ENCODE data around the gene CDH4. TPM values are rescaled to one million over a fixed set of nuclear protein-coding genes. Genes with fewer than 3 reads are reported as not detected.

CDH4 gene
- total and polyA plus RNA-seq, 2 of the 13 experiments (the other 11 are each of a cell fraction or from before 2014, with no cell fraction given), result not detected

DNA sequence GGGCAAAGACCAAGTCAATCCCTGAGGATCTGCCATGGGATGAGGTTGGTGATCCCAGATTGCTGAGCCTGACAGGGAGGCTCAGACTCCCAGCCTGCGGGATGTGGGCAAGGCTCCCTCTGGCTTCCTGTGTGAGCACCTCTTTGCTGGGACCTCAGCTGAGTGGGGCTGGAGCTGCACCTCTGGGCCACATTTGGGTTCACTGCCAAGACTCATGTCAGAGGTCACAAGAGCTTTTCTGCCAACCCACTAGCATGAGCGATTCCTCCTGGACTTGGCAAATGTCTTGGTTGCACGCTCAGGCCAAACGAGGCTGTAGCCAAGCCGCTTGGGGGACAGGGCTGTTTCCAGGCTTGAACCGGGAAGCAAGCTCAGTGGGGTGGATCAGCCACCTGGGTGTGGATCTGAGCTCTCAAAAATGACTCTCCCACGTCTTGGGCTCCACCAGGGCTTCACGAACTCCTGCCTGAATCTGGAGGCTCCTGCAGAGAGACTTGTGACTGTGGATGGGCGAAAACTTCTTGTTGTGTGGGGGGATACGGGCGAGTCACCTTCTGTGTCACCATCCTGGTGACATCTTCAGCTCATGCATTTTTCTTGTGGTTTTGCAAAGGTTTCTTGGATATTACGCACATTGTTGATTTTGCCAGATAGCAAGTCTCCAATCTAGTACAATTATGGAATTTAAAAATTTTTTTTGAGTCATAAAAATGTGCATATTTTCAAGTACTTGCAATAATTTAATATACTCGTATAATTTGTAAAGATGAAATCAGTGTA, 359.5 kb downstream of the CDH4 start:
- Histone ChIP-seq H3K4me1 (ENCODE audit: insufficient read depth, low read length) (no peaks in the 10 kb centered on the region), H4K20me1 (ENCODE audit: insufficient read depth, low read length) (peaks cover under 1% of the 10 kb centered on the region; the same call in 1 of the 2 replicates), H3K9me3 (ENCODE audit: low read length) (no peaks in the 10 kb centered on the region), H3K36me3 (replicated peaks in 1 of 2; ENCODE audit: control insufficient read depth in 1 of 2, insufficient read depth in 2 of 2, low read length in 2 of 2) (no peaks in the 10 kb centered on the region), H3K27ac (ENCODE audit: extremely low read length, insufficient read depth, low read length) (no peak overlapping the region), H3K79me2 (ENCODE audit: insufficient read depth, low read length) (no peaks in the 10 kb centered on the region), H2AFZ (ENCODE audit: low read length) (no peak overlapping the region), H3K27me3 (ENCODE audit: control insufficient read depth in 1 of 2, insufficient read depth in 2 of 2, low read length in 2 of 2) (peaks cover 5 to 25% of the 10 kb centered on the region in 2 experiments; a peak in 3 of 5 replicates), H3K9ac (ENCODE audit: insufficient read depth, low read depth, low read length) (no peak overlapping the region), H3K4me2 (ENCODE audit: low read depth, low read length) (no peak overlapping the region), H3K4me3 (replicated peaks in 1 of 3; ENCODE audit: insufficient read depth in 1 of 3, low read depth in 2 of 3, low read length in 3 of 3) (no peak overlapping the region)
- intact Hi-C loops (cut with micrococcal nuclease; ENCODE audit: unreplicated experiment) (no loop called here), in situ Hi-C loops (cut with HindIII; ENCODE audit: extremely low pct_ligation_motif_present, low pct_unique_long_range_greater_than_20kb) (no loop called here)
- 1% methylated on average over 12 of the region's 13 CpGs for WGBS (ENCODE audit: low lambda C conversion rate)
- TF ChIP-seq SMAD3 (CRISPR knock-in tag; IDR thresholded peaks at IDR 0.05), result no peak
- TF ChIP-seq ZNF780A (CRISPR knock-in tag; IDR thresholded peaks at IDR 0.05), result no peak
- no peak for TF ChIP-seq JUNB (CRISPR knock-in tag; IDR thresholded peaks at IDR 0.05; ENCODE audit: borderline replicate concordance)
- TF ChIP-seq MTA3 (CRISPR knock-in tag; IDR thresholded peaks at IDR 0.05), result no peak
- no peak for TF ChIP-seq ZNF468 (CRISPR knock-in tag; IDR thresholded peaks at IDR 0.05)
- no peak for TF ChIP-seq PAX8 (CRISPR knock-in tag; IDR thresholded peaks at IDR 0.05; ENCODE audit: borderline replicate concordance)
- TF ChIP-seq HNRNPLL (IDR thresholded peaks at IDR 0.05; ENCODE audit: low read depth, low read length, poor library complexity, severe bottlenecking), result no peak
- TF ChIP-seq ZZZ3 (CRISPR knock-in tag; IDR thresholded peaks at IDR 0.05; ENCODE audit: borderline replicate concordance), result no peak
- TF ChIP-seq SRY (CRISPR knock-in tag; IDR thresholded peaks at IDR 0.05), result no peak
- TF ChIP-seq, protein P1, sequence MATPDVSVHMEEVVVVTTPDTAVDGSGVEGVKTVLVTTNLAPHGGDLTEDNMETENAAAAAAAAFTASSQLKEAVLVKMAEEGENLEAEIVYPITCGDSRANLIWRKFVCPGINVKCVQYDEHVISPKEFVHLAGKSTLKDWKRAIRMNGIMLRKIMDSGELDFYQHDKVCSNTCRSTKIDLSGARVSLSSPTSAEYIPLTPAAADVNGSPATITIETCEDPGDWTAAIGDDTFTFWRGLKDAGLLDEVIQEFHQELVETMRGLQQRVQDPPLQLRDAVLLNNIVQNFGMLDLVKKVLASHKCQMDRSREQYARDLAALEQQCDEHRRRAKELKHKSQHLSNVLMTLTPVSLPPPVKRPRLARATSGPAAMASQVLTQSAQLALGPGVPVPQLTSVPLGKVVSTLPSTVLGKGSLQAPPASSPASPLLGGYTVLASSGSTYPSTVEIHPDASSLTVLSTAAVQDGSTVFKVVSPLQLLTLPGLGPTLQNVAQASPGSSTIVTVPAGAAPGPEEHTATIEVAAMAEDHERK (CRISPR knock-in tag; IDR thresholded peaks at IDR 0.05; ENCODE audit: low read depth), result no peak
- no peak for TF ChIP-seq ZNF713 (CRISPR knock-in tag; IDR thresholded peaks at IDR 0.05)
- TF ChIP-seq ZNF274 (CRISPR knock-in tag; IDR thresholded peaks at IDR 0.05), result no peak
- FAIRE-seq (no peak), DNase-seq (ENCODE audit: low spot score) (no peak), ATAC-seq (no peak)
- ChIA-PET CTCF (ENCODE audit: low intra/inter-chr PET ratio, low total read pairs) (no interaction called here), POLR2A (no interaction called here)
- no TSS peak for BruUV-seq (replicated peaks)

All from HepG2 (cell line).